RPMI8226 (cell line): ENCODE results near the gene DIS3L2.

ENCODE experiments used
- DNase-seq: peaks from one replicate; pipeline ENCODE4 v3.0.0-alpha.2; 2015

DIS3L2 gene, protein sequence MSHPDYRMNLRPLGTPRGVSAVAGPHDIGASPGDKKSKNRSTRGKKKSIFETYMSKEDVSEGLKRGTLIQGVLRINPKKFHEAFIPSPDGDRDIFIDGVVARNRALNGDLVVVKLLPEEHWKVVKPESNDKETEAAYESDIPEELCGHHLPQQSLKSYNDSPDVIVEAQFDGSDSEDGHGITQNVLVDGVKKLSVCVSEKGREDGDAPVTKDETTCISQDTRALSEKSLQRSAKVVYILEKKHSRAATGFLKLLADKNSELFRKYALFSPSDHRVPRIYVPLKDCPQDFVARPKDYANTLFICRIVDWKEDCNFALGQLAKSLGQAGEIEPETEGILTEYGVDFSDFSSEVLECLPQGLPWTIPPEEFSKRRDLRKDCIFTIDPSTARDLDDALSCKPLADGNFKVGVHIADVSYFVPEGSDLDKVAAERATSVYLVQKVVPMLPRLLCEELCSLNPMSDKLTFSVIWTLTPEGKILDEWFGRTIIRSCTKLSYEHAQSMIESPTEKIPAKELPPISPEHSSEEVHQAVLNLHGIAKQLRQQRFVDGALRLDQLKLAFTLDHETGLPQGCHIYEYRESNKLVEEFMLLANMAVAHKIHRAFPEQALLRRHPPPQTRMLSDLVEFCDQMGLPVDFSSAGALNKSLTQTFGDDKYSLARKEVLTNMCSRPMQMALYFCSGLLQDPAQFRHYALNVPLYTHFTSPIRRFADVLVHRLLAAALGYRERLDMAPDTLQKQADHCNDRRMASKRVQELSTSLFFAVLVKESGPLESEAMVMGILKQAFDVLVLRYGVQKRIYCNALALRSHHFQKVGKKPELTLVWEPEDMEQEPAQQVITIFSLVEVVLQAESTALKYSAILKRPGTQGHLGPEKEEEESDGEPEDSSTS

GRCh38 chr2:231961349-231962166, at the start of gene DIS3L2:
DIS3L2 (plus strand) TSS chr2:231961713; CDS start chr2:232014928, 53,215 bp downstream.
- DNase-seq, result peak; percentile 83

DNA sequence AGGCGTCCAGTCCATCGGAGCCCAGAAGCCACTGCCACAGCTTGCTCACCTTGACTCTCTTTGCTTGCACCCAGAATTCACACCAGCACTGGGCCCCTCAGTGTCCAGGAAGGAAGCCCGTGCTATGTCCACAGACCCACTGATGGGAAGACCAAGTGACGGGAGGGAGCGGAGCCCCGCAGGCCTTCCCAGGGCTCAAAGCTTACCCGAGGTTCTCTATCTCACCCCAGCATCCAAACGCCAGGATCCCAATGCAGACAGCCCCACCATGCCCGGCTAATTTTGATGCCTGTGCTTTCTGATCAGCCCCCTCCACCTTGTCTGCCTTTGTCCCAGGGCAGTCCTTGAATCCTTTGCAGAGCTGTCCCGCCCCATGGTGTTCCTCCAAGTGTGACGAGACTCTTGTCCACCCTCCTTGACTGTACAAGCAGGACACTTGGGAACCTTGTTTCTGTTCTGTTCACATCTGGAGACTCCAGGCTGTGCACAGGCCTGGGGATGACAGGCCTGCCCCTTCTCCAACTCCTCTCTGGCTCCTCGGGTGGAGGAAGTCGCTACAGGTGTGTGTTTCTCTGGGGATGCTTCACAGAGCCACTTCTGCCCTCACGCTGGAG, 47.3 kb upstream of the DIS3L2 start:
- no peak for DNase-seq

- no peak for DNase-seq
These were observed 44.0 kb upstream of the DIS3L2 start for GRCh38 chr2:231917280-231918066.

- no peak for DNase-seq
These were observed 42.8 kb upstream of the DIS3L2 start for GRCh38 chr2:231918501-231919330.

DNA sequence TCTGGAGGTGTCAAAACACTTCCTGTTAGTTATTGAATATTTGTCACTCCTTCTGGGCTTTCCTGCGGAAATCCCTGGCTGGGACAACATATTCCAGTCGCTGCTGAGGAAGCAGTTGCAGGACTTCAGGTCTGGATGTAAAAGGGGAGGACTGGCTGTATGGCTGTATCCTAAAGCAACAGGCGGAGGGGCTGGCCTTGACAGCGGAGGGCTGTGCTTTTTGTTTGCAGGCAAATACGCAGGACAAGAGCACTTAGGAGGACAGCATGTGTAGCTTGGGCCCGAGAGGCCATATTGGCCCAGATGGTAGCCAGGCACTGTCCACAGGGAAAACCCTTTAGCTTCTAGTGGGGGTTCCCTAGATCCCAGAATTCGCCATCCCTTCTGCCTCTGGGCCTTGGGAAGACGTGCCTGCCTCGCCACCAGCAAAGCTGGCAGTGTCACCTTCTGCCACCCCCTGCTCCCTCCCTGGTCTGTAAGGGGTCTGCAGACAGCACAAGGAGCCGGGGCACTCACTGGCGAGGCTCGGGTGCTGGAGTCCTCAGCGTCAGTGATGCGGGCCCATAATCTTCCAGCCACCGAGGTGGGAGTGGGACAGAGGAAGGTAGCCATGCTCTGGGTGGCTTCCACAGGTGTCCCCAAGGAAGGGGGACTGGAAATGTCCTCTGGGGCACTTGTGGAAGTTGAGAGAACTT, 42.0 kb upstream of the DIS3L2 start:
- DNase-seq, result no peak

GRCh38 chr2:231920366-231920765, 41.1 kb upstream of the DIS3L2 start:
- DNase-seq, result no peak

DNA sequence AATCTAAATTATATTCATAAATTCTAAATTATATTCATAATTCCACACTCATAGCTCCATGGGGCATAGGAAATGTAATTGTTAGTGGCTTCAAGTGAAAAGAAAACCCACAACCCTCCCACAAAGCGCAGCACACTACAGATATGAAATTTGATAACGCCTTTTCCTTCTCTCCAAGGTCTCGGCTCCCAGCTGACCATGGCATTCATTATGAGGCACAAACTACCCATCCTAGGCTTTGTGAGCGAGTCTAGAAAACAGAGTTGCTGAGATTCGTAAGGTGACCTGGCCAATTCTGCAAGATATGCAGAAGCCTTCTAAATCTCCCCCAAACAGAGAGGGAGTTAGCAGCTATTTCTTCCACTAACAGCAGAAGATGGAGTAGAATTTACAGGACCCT, 40.7 kb upstream of the DIS3L2 start:
- no peak for DNase-seq

DNA sequence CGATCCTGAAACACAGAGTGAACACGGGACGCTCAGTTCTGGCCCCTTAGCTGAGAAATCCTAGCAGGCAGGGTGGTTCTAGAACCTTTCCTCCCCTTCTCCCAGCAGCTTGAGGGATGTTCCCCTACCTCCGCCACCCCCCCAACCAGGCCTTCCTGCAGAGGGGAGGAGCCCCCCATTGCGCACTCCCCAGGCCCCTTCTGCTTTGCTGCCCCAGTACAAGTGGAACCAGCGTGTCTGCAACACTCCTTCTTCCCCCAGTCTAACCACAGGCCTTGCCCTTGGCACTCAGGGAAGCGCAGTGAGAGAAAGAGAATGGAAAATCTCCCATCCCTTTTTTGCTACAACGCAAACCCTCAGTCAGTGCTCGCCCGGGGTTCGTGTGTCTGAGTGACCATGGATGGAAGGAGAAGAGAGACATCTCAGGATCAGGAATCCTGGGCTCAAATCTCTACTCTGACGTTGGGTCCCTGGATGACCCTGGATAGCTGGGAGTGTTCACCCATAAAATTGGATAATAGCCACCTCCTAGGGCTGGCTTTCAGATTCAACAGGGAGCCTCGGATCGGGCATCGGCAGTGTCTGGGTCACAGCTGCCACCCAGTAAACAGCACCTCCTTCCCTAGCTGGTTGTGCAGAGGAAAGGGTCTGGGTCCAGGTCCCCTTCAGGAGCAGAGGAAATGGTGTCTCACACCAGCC, 39.1 kb upstream of the DIS3L2 start:
- no peak for DNase-seq

DNA sequence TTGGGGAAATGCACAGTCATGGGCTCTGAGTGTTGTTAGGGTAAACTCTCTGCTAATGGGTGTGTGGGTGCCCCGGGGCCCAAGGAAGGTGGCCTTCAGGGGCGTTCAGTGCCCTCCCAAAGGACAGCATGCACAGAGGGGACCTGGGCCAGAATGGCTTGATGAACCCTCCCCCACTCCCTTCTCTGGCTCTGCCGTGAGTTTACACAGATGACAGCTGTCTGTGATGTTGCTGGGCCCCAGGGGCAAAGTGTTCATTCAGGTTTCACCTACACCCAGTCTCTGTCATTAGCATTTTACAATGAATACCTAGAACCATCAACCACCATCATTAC, 38.5 kb upstream of the DIS3L2 start:
- no peak for DNase-seq

DNA sequence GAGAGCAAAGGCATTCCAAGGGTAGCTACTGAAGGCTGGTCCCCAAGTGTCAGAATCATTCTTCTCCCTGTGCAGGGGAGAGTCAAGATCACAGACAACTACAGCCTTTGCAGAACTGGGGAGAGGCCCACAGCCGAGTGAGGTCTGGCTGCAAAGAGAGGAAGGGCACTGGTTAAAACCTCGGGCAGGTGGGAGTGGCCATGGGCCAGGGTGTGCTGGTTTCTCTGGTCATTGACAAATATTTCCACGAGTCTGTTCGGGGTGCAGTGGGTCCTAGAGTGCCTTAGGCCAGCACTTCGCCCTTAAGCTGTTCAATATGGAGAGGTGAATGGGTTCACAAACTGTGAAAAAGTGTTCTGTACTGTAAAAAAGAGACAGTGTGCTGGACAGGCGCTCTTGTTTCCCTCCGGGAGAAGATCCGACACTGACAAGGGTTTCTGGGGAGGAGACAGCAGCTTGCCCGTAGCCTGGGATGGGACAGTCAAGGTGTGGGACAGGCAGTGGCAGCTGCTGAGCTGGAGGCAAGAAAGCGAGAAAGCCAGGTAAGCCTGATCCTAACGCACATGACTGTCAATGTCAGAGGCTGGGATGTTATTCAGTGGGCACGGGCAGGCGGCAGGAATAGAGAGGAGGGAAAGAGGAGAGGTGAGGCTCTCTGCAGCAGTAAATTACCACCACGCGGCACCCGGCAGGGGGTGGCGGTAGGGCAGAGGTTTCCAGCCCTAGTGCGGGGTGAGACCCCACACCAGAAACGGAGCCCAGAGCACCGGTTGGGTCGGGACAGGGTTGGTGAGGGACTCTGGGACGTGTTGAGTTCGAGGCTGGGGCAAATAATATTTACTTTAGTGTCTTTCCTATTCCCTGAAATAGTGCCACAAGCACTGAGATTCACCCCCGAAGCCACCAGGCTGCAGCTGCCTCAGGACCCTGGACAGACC, 37.3 kb upstream of the DIS3L2 start:
- DNase-seq, result no peak

DNA sequence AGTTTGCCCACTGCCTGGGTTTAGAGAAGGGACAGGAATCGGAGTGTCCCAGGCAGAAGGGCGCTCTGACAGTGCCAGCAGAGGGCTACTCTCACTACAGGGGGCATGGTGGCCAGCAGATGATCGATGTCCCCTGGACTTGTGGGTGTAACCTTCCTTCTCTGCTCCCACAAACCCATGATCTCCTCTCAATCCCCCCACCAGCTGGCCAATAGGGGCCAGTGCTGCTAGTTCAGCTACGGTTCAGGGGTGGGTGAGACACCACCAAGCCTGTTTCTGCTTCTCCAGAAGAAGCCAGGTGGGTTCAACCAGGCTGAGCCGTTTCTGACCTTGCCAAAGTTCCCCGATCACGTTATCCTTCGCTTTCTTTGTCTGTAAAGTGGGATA, 36.6 kb upstream of the DIS3L2 start:
- no peak for DNase-seq

DNA sequence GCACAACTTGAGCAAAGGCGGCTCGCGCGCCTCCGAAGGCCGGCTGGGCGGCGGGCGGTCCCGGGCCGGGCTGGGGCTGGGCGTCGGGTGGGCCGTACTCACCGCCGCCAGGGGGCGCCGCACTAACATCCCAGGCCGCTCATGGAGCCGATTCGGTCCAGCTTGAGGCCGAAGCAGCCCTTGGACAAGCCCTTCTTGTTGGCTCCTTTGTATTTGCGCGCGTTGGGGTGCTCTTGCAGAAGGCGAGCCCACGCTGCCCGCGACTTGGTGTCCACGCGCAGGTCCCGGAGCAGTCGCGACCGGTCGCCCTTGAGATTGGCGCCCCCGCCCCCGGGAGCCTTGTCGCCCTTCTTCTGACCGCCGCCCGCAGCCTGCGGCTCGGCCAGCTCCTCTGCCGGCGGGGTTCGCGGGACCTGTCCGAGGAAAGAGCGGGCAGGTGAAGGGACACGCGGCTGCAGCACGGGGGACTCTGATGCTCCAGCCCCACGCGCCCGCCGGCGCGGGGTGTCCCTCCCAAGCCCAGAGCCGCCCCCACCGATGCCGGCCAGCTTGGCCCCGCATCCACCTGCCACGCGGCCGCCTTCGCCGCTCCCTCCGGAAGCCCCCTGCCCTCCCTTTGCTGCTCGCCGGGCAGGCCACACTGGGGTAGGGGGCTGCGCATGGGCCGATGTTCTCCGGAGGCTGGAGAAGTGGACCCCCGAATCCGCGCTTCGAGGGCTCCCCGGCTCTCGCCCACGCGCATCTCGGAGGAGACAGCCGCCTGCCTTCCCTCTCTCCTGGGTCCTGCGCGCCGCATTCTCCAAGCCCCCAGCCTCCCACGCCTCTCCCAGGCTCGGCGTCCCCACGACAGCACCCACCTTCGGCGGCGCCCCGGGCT, 36.0 kb upstream of the DIS3L2 start:
- peak; percentile 73 for DNase-seq

- DNase-seq, result peak; percentile 46
These were observed 35.3 kb upstream of the DIS3L2 start, which contains the start of gene NPPC for GRCh38 chr2:231926180-231926741. NPPC (minus strand) TSS chr2:231926396; CDS start chr2:231926249, 147 bp downstream.

DNA sequence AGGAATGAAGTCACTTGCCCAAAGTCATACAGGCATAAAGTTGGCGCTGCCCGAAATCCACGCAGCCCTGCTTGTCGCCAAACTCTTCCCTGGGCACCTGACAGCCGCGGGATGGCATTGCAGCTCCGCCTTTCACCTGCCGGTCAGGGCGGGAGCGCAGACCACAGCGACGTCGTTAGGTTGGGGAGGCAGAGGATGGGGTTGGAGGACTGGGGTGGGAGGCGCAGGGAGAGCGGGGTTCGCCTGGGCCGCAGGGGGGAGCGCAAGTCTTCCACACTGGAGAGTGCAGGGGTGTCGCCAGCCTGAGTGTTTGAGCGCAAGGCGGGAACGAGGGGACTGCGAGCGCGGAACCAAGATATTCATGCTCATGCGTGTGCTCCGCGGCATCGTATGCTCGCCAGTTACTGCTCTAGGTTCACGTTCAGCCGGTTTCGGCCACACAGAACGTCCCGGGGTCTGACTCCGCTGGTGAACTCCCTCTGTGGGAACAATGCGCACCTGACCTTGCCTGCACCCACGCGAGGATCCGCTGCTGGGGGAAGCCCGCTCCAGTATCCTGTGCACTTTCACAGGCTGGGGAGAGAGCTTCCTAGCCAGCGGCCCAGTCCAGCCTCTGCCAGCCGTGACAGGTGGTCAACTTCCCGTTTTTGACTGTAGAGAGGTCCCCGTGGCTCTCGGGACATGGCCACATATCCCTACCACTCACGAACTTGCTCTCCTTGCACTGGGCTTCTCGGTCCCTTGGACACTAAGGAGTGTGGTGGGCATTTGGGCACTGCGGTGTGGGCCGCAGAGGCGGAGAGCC, 34.5 kb upstream of the DIS3L2 start:
- peak; percentile 48 for DNase-seq

GRCh38 chr2:231927566-231927890, 34.0 kb upstream of the DIS3L2 start:
- DNase-seq, result no peak

DNA sequence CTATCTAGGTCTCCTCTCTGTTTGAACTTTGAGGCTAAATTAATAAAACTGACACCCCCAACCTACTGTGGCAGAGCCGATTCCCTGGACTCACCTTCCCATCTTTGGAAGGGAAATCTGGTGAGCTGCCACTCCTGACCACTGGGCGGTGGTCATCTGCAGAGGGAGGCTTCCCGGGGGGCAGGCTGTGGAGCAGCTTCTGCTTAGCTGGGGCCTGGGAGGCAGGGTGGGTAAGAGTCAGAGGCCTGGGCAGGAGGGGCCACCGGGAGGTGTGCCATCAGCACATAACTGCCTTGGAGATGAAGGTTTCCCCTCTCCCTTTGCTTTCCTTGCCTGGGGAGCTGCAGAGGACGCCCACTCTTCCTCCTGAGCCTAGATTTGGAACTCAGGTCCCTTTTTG, 33.0 kb upstream of the DIS3L2 start:
- no peak for DNase-seq
